ENCODE measurements around the gene DFFB.

The DFFB gene

GRCh38 chr1:3904843-3905185 is 47.5 kb downstream of the DFFB start:
- Histone ChIP-seq H3K4me2 (ENCODE audit: low read depth, low read length, poor library complexity, severe bottlenecking) (no peak overlapping the region), H3K27me3 (ENCODE audit: insufficient read depth, low read length, poor library complexity, severe bottlenecking) (no peaks in the 10 kb centered on the region), H3K4me1 (ENCODE audit: insufficient read depth, low read length, poor library complexity, severe bottlenecking) (peaks cover 33% of the 10 kb centered on the region), H3F3A (ENCODE audit: low read depth) (no peaks in the 10 kb centered on the region), H3K9me3 (ENCODE audit: insufficient read depth, low read depth, low read length) (no peaks in the 10 kb centered on the region), H3K9me2 (replicated peaks; ENCODE audit: low read depth, low read length) (no peaks in the 10 kb centered on the region), H2AFZ (ENCODE audit: low read length) (no peak overlapping the region), H3K79me2 (ENCODE audit: insufficient read depth, low read length) (peaks cover 1% of the 10 kb centered on the region), H3K36me3 (ENCODE audit: insufficient read depth, low read length) (no peaks in the 10 kb centered on the region), H3K9ac (ENCODE audit: low read depth, low read length, poor library complexity, severe bottlenecking) (peak overlapping the region; percentile 72), H4K20me1 (ENCODE audit: insufficient read depth, low read length, poor library complexity, severe bottlenecking) (no peaks in the 10 kb centered on the region), H3K4me3 (ENCODE audit: low read length, poor library complexity, severe bottlenecking) (no peak overlapping the region)
- TF ChIP-seq EZH2phosphoT487 (IDR thresholded peaks at IDR 0.05; ENCODE audit: borderline replicate concordance) = no peak
- TF ChIP-seq CTCF (conservative IDR thresholded peaks at IDR 0.05; ENCODE audit: low read length) = no peak

- no peaks in the 10 kb centered on the region for H3K9me3 ChIP-seq (ENCODE audit: insufficient read depth, low read depth, low read length)
- no peak overlapping the region for H3K4me2 ChIP-seq (ENCODE audit: low read depth, low read length, poor library complexity, severe bottlenecking)
- no peak overlapping the region for H3K9ac ChIP-seq (ENCODE audit: low read depth, low read length, poor library complexity, severe bottlenecking)
- H2AFZ ChIP-seq (ENCODE audit: low read length) = no peak overlapping the region
- TF ChIP-seq CTCF (conservative IDR thresholded peaks at IDR 0.05; ENCODE audit: low read length) (no peak), EZH2phosphoT487 (IDR thresholded peaks at IDR 0.05; ENCODE audit: borderline replicate concordance) (no peak)
- no peaks in the 10 kb centered on the region for H3K27me3 ChIP-seq (ENCODE audit: insufficient read depth, low read length, poor library complexity, severe bottlenecking)
- peaks cover 33% of the 10 kb centered on the region for H3K4me1 ChIP-seq (ENCODE audit: insufficient read depth, low read length, poor library complexity, severe bottlenecking)
- no peaks in the 10 kb centered on the region for H4K20me1 ChIP-seq (ENCODE audit: insufficient read depth, low read length, poor library complexity, severe bottlenecking)
- no peak overlapping the region for H3K4me3 ChIP-seq (ENCODE audit: low read length, poor library complexity, severe bottlenecking)
- H3K36me3 ChIP-seq (ENCODE audit: insufficient read depth, low read length) = no peaks in the 10 kb centered on the region
- H3F3A ChIP-seq (ENCODE audit: low read depth) = no peaks in the 10 kb centered on the region
- no peaks in the 10 kb centered on the region for H3K79me2 ChIP-seq (ENCODE audit: insufficient read depth, low read length)
- no peaks in the 10 kb centered on the region for H3K9me2 ChIP-seq (replicated peaks; ENCODE audit: low read depth, low read length)
These were observed 48.1 kb downstream of the DFFB start for GRCh38 chr1:3905266-3905952.

- Histone ChIP-seq H2AFZ (ENCODE audit: low read length) (no peak overlapping the region), H3K4me2 (ENCODE audit: low read depth, low read length, poor library complexity, severe bottlenecking) (no peak overlapping the region), H3K79me2 (ENCODE audit: insufficient read depth, low read length) (no peaks in the 10 kb centered on the region), H3K4me1 (ENCODE audit: insufficient read depth, low read length, poor library complexity, severe bottlenecking) (peaks cover 33% of the 10 kb centered on the region), H4K20me1 (ENCODE audit: insufficient read depth, low read length, poor library complexity, severe bottlenecking) (no peaks in the 10 kb centered on the region), H3K27me3 (ENCODE audit: insufficient read depth, low read length, poor library complexity, severe bottlenecking) (no peaks in the 10 kb centered on the region), H3K36me3 (ENCODE audit: insufficient read depth, low read length) (no peaks in the 10 kb centered on the region), H3F3A (ENCODE audit: low read depth) (no peaks in the 10 kb centered on the region), H3K9me2 (replicated peaks; ENCODE audit: low read depth, low read length) (no peaks in the 10 kb centered on the region), H3K9ac (ENCODE audit: low read depth, low read length, poor library complexity, severe bottlenecking) (no peak overlapping the region), H3K4me3 (ENCODE audit: low read length, poor library complexity, severe bottlenecking) (no peak overlapping the region), H3K9me3 (ENCODE audit: insufficient read depth, low read depth, low read length) (no peaks in the 10 kb centered on the region)
- TF ChIP-seq EZH2phosphoT487 (IDR thresholded peaks at IDR 0.05; ENCODE audit: borderline replicate concordance) (no peak), CTCF (conservative IDR thresholded peaks at IDR 0.05; ENCODE audit: low read length) (no peak)
These were observed 48.8 kb downstream of the DFFB start for GRCh38 chr1:3905953-3906671.
